ENCODE measurements around the gene AMH.

The AMH gene

DNA sequence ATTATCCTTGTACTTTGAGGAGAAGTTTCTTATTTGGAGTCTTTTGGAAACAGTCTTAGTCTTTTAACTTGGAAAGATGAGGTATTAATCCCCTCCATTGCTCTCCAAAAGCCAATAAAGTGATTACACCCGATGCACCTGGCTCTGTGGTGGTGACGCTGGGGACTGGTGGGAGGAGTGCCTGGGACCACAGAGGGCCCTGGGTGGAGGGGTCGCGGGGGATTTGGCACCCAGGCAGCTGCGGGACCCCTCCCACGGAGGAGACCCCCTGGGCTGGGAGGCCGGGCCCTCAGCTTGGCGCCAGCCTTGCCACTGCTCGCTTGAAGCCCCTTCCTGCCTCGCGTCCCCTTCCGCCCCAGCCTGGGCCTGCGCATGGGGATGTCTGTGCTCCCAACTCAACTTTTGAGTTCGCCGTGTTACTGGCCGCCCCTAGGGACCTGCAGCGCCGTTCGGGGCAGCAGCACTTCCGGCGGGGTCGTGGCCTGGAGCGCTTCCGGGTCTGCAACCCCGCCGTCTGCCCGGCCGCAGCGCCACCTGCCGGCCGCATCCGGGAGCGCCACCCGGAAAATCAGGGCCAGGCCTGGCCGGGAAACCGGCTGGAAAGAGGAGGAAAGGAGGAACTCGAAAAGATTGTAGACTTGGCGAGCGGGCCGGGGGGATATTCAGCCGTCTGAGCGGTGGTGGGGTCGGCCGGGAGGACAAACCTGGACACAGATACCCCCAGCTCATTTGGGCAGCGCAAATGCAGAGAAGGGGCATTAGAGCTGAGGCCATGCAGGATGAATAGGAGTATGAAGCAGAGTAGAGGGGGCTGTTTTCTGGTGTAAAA is 24.4 kb downstream of the AMH start:
- peak; percentile 77 for DNase-seq
- Histone ChIP-seq H3K27me3 (ENCODE audit: control insufficient read depth in 1 of 2, insufficient read depth in 1 of 2, low read length in 2 of 2) (no peaks in the 10 kb centered on the region), H3K27ac (ENCODE audit: low read length, poor library complexity, severe bottlenecking) (peak overlapping the region; percentile 70), H3K4me2 (ENCODE audit: low read length, poor library complexity, severe bottlenecking) (peak overlapping the region; percentile 73), H2AK5ac (ENCODE audit: low read length, severe bottlenecking) (peak overlapping the region; percentile 90), H2BK15ac (ENCODE audit: low read depth, poor library complexity, severe bottlenecking) (no peak overlapping the region), H3K4me3 (ENCODE audit: insufficient read depth in 1 of 2, low read depth in 1 of 2, low read length in 2 of 2) (peak overlapping the region; percentile 37 to 92), H3K79me1 (replicated peaks; ENCODE audit: low read length, poor library complexity, severe bottlenecking) (peaks cover 13% of the 10 kb centered on the region), H3K23ac (ENCODE audit: low read length in 2 of 2) (no peak overlapping the region), H3K4ac (ENCODE audit: low read depth in 1 of 2, low read length in 2 of 2) (no peak overlapping the region), H3K36me3 (ENCODE audit: control insufficient read depth in 1 of 2, insufficient read depth in 2 of 2, low read depth in 1 of 2, low read length in 2 of 2) (peaks cover 28 to 63% of the 10 kb centered on the region in 2 experiments), H2BK120ac (ENCODE audit: low read depth, low read length) (no peak overlapping the region), H2AFZ (ENCODE audit: low read depth, low read length) (no peak overlapping the region), H3K4me1 (ENCODE audit: control insufficient read depth, insufficient read depth, low read depth, low read length) (peaks cover 45% of the 10 kb centered on the region), H4K8ac (ENCODE audit: low read length) (peak overlapping the region; percentile 85), H2BK5ac (ENCODE audit: low read depth, low read length, poor library complexity, severe bottlenecking) (no peak overlapping the region), H3K9ac (ENCODE audit: low read length) (peak overlapping the region; percentile 96), H3K18ac (ENCODE audit: low read depth in 1 of 2, low read length in 2 of 2) (peak overlapping the region in 1 of 2 experiments; percentile 54), H4K91ac (ENCODE audit: low read length) (peak overlapping the region; percentile 39), H2BK12ac (ENCODE audit: low read length in 2 of 2) (peak overlapping the region in 1 of 2 experiments; percentile 10), H3K9me3 (ENCODE audit: control insufficient read depth, low read length) (no peaks in the 10 kb centered on the region), H3K14ac (ENCODE audit: low read length in 2 of 2) (no peak overlapping the region)
- WGBS: 10% methylated on average over 42 of the region's 45 CpGs

DNA sequence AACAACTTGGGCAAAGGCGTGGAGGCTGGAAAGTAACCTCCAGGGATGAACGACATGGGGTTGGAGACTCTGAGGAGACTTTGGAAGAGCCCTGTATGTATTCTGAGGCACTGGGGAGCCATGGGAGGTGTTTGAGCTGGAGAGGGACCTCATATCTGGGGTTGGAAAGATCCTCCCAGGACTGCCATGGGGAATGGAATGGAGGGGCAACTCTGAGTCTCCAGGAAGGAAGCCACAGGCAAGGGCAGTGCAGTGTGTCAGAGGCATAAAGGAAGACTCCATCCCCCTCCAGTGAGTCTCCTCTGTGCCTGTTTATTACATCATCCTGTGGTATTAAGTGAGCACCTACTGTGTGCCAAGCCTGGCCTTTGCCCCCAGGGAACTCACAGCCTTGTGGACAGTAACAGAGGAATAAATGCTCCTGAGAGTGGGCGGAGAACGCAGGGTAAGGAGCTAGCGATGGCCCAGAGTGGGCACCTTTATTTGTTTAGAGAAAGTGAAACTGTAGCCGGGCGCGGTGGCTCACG is 25.1 kb downstream of the AMH start:
- Histone ChIP-seq H2BK5ac (ENCODE audit: low read depth, low read length, poor library complexity, severe bottlenecking) (no peak overlapping the region), H2BK120ac (ENCODE audit: low read depth, low read length) (no peak overlapping the region), H3K4ac (ENCODE audit: low read depth in 1 of 2, low read length in 2 of 2) (no peak overlapping the region), H4K8ac (ENCODE audit: low read length) (peak overlapping the region; percentile 85), H3K18ac (ENCODE audit: low read depth in 1 of 2, low read length in 2 of 2) (peak overlapping the region in 1 of 2 experiments; percentile 11), H2BK12ac (ENCODE audit: low read length in 2 of 2) (no peak overlapping the region), H2BK15ac (ENCODE audit: low read depth, poor library complexity, severe bottlenecking) (no peak overlapping the region), H3K14ac (ENCODE audit: low read length in 2 of 2) (no peak overlapping the region), H3K4me2 (ENCODE audit: low read length, poor library complexity, severe bottlenecking) (peak overlapping the region; percentile 73), H3K79me1 (replicated peaks; ENCODE audit: low read length, poor library complexity, severe bottlenecking) (peaks cover 19% of the 10 kb centered on the region), H3K4me1 (ENCODE audit: control insufficient read depth, insufficient read depth, low read depth, low read length) (peaks cover 49% of the 10 kb centered on the region), H3K27me3 (ENCODE audit: control insufficient read depth in 1 of 2, insufficient read depth in 1 of 2, low read length in 2 of 2) (no peaks in the 10 kb centered on the region), H2AK5ac (ENCODE audit: low read length, severe bottlenecking) (peak overlapping the region; percentile 90), H3K27ac (ENCODE audit: low read length, poor library complexity, severe bottlenecking) (peak overlapping the region; percentile 70), H3K9me3 (ENCODE audit: control insufficient read depth, low read length) (no peaks in the 10 kb centered on the region), H3K36me3 (ENCODE audit: control insufficient read depth in 1 of 2, insufficient read depth in 2 of 2, low read depth in 1 of 2, low read length in 2 of 2) (peaks cover 28 to 67% of the 10 kb centered on the region in 2 experiments), H3K9ac (ENCODE audit: low read length) (peak overlapping the region; percentile 53), H4K91ac (ENCODE audit: low read length) (peak overlapping the region; percentile 39), H3K23ac (ENCODE audit: low read length in 2 of 2) (no peak overlapping the region), H2AFZ (ENCODE audit: low read depth, low read length) (no peak overlapping the region), H3K4me3 (ENCODE audit: insufficient read depth in 1 of 2, low read depth in 1 of 2, low read length in 2 of 2) (peak overlapping the region in 1 of 2 experiments; percentile 16)
- WGBS: 92% methylated on average over 9 of the region's 9 CpGs
- no peak for DNase-seq

DNA sequence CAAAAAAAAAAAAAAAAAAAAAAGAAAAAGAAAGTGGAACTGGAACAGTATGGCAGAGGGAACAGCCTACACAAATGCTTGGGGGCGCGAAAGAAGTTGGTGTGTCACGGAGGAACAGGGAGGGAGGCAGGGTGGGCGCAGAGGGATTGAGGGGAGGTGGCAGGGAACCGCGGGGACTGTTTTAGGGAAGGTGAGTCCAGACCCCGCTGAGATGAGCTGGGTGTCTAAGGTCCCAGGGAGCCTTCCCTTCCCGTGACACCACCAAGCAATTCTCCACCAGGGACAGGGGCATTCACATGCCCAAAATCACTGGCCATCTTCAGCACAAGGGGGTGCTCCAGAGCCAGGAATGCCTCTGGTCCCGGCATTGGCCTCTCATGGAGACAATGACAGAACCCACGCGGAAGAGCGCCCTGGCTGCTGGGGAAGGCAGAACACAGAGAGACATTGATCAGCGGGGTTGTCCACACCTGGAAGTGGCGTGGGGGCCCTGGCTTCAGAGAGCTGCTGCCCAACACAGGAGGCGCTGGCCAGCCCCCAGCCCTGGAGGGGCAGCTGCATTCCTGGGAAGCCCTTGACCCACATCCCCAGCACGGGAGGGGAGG is 25.9 kb downstream of the AMH start:
- H4K91ac ChIP-seq (ENCODE audit: low read length): peak overlapping the region; percentile 39
- no peak overlapping the region for H3K18ac ChIP-seq (ENCODE audit: low read depth in 1 of 2, low read length in 2 of 2)
- 60% methylated on average over 15 of the region's 16 CpGs for whole genome bisulfite sequencing
- no peaks in the 10 kb centered on the region for H3K9me3 ChIP-seq (ENCODE audit: control insufficient read depth, low read length)
- no peak overlapping the region for H2BK15ac ChIP-seq (ENCODE audit: low read depth, poor library complexity, severe bottlenecking)
- H3K27me3 ChIP-seq (ENCODE audit: control insufficient read depth in 1 of 2, insufficient read depth in 1 of 2, low read length in 2 of 2): no peaks in the 10 kb centered on the region
- no peak overlapping the region for H2BK120ac ChIP-seq (ENCODE audit: low read depth, low read length)
- H3K4me2 ChIP-seq (ENCODE audit: low read length, poor library complexity, severe bottlenecking): no peak overlapping the region
- H4K8ac ChIP-seq (ENCODE audit: low read length): peak overlapping the region; percentile 49
- no peak overlapping the region for H2BK5ac ChIP-seq (ENCODE audit: low read depth, low read length, poor library complexity, severe bottlenecking)
- no peak overlapping the region for H3K9ac ChIP-seq (ENCODE audit: low read length)
- DNase-seq: peak; percentile 79
- no peak overlapping the region for H3K14ac ChIP-seq (ENCODE audit: low read length in 2 of 2)
- peaks cover 19% of the 10 kb centered on the region for H3K79me1 ChIP-seq (replicated peaks; ENCODE audit: low read length, poor library complexity, severe bottlenecking)
- H3K4me1 ChIP-seq (ENCODE audit: control insufficient read depth, insufficient read depth, low read depth, low read length): peaks cover 49% of the 10 kb centered on the region
- peaks cover 28 to 67% of the 10 kb centered on the region in 2 experiments for H3K36me3 ChIP-seq (ENCODE audit: control insufficient read depth in 1 of 2, insufficient read depth in 2 of 2, low read depth in 1 of 2, low read length in 2 of 2)
- no peak overlapping the region for H2AFZ ChIP-seq (ENCODE audit: low read depth, low read length)
- H2BK12ac ChIP-seq (ENCODE audit: low read length in 2 of 2): no peak overlapping the region
- no peak overlapping the region for H2AK5ac ChIP-seq (ENCODE audit: low read length, severe bottlenecking)
- H3K4ac ChIP-seq (ENCODE audit: low read depth in 1 of 2, low read length in 2 of 2): no peak overlapping the region
- H3K23ac ChIP-seq (ENCODE audit: low read length in 2 of 2): peak overlapping the region in 1 of 2 experiments; percentile 85
- H3K27ac ChIP-seq (ENCODE audit: low read length, poor library complexity, severe bottlenecking): no peak overlapping the region
- H3K4me3 ChIP-seq (ENCODE audit: insufficient read depth in 1 of 2, low read depth in 1 of 2, low read length in 2 of 2): no peak overlapping the region

All from mesenchymal stem cell (in vitro differentiated cells and primary cell).